ENCODE data around the gene TRIM28.
"Not testable (repeated sequence)": the region's sequence is repeated elsewhere in the genome, so short reads cannot be mapped to it uniquely, and the experiment has no call there.

The TRIM28 gene

DNA sequence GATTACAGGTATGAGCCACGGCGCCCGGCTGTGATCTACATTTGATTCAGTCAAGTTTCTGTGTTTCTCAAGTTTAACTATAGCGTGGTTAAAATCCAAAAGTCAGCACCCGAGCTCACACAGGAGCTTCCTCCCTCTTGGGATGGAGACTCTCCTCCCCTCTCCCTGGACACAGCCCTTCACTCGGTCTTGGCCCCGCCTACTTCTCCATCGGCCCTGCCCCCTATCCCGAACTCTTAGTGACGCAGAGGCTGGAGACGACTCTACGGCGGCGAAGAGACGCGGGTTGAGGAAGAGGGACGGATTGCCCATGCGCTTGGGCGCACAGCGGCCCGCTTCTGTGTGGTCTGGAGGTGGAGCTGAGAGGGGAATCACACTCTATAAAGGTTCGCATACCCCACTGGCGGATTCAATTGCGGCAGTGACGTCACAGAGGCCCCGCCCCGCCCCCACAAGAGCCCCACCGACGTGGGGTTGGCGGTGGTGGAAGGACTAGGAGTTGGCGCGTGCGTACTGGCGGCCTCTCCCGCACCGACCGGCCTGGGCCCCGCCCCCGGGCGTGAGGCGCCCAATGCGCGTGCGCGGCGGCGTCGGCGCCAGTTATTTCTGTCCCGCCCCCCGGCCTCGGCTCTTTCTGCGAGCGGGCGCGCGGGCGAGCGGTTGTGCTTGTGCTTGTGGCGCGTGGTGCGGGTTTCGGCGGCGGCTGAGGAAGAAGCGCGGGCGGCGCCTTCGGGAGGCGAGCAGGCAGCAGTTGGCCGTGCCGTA lies at the start of gene TRIM28:
TRIM28 (plus strand) TSS at position 239 of the 765 bp plus-strand sequence. CDS start 694 bp downstream, outside the sequence.
- no peak for DNase-seq

GRCh38 chr19:58497634-58498170 lies 46.2 kb upstream of the TRIM28 start:
- no peak for DNase-seq

DNA sequence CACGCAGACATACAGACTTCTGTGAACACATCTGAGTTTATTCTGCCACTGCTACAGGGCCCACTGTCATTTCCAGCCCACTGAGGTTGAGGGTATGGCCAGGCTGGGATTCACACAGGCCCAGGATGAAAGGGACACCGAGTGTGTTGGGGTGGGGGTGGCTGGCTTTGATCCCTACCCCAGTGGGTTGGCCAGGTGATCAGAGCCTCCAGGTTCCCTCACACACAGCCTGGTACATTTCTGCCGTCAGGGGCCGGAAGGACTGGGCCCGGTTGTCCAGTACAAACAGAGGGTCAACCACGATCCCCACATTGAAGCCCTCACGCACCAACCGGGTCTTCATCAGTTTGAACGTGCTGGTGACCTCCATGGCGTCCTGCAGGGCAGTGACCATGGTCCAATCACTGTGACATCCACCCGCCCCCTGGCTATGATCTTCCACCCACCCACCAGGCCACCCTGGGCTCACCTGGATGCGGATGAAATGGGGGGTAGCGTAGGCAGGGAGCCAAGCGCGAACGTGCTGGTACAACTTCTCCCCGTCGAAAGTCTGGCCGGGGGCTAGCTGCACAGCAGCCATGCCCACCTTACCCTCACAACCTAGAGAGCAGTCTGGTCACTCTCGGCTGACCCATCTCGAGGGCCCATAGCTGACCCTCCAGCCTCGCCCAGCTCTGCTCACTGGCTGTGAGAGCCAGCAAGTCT lies 45.4 kb upstream of the TRIM28 start:
- no peak for DNase-seq

DNA sequence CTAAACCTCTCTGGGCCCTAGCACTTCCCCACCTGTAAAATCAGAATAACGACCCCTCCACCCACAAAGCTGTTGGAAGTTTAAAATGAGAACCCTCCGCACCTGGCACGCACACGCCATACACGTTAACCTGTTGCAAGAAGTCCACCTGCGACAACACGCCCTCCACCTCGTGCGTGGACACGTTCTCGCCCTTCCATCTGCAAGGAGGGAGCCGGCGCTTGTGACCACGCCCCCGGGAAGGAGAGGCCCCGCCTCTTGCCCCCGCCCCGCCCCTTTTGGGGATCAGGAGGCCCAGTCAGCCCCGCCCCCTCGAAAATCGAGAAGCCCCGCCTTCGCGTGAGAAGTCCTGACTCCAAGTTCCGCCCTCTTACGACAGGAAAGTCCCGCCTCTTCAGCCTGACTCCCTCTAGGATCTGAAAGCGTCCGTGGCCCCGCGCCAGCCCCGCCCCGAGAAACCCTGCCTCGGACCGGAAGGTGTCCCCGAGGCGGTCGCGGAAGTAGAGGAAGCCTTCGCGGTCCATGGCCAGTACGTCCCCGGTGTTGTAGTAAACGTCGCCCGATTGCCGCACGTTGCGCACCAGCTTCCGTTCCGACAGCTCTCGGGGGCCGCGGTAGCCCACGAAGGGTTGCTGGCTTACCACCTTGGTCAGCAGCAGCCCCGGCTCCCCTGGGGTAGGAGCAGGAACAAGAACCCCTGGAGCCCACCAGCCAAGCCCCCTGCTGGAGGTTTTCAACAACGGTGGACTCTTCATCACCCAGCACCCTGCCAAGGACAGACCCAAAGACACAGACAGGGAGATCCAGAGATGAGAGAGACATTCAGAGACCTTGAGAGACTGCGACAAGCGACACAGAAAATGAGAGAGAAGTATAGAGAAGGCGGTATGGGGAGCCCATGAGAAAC lies 44.6 kb upstream of the TRIM28 start:
- DNase-seq: peak; percentile 98

DNA sequence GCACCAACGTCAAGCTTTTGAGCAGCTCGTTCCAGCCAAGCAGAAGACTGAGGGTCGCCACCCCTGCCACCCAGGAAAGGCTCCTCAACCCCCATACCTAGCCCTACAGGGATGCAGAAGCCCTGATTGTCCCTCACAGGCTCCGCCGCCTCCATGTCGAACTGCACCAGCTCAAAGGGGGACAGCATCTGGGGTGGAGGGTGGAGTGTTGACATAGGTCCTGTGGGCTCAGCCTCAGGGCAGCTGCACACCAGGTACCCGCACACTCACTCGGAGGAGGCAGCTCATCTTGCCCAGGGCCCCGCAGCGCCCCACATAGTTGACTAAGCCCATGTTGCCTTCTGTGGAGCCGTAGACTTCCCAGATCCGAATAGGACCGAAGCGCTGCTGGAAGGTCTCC lies 43.6 kb upstream of the TRIM28 start:
- no peak for DNase-seq

DNA sequence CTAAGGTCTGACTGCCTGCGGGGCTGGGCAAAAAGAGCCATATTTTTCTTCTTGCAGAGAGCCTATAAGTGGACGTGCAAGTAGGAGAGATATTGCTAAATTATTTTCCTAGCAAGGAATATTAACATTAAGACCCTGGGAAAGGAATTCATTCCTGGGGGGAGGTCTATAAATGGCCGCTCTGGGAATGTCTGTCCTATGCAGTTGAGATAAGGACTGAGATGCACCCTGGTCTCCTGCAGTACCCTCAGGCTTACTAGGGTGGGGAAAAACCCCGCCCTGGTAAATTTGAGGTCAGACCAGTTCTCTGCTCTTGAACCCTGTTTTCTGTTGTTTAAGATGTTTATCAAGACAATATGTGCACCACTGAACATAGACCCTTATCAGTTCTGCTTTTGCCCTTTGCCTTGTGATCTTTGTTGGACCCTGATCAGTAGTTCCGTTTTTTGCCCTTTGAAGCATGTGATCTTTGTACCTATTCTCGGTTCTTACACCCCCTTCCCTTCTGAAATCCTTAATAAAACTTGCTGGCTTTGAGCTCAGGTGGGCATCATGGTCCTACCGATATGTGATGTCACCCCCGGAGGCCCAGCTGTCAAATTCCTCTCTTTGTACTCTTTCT lies 36.2 kb upstream of the TRIM28 start:
- not testable (repeated sequence) for DNase-seq

DNA sequence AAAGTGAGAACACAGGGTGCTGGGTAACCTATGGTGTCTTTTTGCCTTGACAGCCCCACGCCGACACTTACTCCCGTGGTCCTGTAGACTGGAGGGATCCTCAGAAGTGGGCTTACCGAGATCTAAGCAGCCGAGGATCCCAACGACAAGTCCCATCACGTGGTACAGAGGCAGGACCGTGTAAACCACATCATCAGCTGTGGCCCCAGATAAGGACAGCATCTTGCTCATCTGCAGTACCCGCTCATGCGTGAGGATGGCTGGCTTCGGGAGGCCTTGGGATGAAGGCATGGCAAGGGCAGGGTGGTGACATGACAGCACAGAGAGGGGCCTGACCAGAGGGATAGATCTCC lies 34.2 kb upstream of the TRIM28 start:
- DNase-seq: no peak

DNA sequence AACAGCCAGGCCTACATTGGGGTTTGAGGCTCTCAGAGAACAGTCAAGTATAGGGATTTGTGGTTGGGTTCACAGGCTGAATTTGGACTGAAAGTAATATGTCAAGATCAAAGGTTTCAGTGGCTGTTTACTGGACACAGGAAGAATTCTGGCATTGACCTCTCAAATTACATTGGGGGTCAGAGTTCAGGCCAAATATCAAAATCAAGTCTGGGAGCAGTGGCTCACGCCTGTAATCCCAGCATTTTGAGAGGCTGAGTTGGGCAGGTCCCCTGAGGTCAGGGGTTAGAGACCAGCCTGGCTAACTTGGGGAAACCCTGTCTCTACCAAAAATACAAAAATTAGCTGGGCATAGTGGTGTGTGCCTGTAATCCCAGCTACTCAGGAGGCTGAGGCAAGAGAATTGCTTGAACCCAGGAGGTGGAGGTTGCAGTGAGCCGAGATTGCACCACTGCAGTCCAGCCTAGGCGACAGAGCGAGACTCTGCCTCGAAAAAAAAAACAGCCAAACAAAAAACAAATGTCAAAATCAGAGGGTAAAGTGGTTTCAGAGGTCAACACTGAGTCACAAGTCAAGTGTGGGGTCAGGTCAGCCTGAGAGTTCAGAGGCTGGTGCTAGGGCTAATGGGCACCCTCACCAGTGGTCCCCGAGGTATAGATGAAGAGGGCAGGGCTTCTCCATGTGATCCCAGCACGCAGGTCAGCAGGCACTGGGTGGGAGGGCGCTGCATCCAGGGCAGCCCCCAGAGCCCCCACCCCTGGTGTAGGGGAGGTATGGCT lies 33.6 kb upstream of the TRIM28 start:
- no peak for DNase-seq

- DNase-seq: no peak
Measured at GRCh38 chr19:58511353-58512208, 32.3 kb upstream of the TRIM28 start, which contains the start of gene SLC27A5. Gene SLC27A5 (minus strand): TSS chr19:58511992. CDS start chr19:58511955, 37 bp downstream.

DNA sequence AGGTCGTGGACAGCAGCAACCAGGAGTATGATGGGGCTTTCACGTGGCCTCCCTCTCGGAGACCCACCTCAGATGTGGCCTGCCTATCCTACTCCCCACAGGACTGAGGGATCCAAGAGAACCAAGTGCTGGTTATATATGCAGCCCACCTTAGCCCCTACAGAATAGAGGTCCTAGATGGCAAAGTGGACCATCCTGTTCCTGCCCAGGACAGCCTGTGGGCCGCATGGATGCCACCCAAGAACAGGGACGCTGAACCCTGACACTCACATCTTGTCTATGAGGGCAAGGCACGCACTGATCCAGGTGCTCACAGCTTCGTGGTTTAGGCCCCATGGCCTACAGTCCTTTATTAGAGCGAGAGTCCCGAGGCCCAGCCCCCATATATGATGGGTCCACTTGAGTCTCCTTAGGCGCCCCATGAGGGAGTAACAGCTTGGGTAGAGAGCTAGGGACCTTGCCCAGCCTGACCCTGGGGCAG lies 30.6 kb upstream of the TRIM28 start:
- no peak for DNase-seq

GRCh38 chr19:58513694-58514563 lies 29.9 kb upstream of the TRIM28 start:
- DNase-seq: peak; percentile 91

GRCh38 chr19:58514564-58515022 lies 29.3 kb upstream of the TRIM28 start:
- no peak for DNase-seq

DNA sequence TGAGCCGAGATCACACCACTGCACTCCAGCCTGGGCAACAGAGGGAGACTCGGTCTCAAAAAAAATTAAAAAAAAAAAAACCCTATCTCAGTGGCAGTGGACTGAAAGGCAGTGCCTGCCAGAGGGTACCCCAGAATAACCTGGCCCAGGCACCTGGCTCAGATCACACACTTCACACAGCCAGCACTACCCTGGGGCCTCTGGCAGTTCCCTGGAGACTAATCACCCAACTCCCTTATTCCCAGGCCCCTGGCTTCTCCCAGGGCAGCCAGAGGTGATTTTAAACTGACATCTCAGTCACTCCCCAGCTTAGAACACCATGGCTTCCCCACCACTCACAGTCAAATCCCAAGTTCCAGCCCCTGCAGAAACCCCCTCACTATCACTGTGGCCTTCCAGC lies 28.6 kb upstream of the TRIM28 start:
- no peak for DNase-seq

DNA sequence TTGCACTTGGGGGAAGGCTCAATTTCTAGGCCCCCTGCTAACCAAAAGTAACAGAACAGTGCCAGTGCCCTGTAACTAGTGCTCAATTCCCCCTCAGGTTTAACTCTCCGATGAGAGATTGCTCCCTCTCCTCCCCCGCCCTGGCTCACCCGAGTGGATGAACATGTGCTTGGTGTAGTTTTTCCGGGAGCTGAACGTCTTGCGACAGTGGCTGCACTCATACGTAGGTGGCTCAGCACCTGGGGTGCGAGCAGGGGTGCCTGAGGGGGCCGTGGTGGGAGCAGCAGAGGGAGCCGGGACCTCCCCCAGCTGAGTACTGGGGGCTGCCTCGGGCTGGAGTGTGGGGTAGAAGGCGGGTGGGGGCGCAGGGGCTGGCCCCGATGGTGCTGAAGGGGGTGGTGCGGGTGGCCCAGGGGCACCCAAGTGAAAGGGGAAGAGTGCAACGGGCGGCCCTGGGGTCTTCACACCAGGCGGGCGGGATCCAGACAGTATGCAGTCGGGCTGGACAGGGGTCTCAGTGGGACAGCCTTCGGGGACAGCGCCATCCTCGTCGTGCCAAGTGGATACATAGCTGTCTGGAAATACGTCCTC lies 27.5 kb upstream of the TRIM28 start:
- DNase-seq: no peak

- DNase-seq: no peak
Measured at GRCh38 chr19:58516964-58517833, 26.7 kb upstream of the TRIM28 start.

DNA sequence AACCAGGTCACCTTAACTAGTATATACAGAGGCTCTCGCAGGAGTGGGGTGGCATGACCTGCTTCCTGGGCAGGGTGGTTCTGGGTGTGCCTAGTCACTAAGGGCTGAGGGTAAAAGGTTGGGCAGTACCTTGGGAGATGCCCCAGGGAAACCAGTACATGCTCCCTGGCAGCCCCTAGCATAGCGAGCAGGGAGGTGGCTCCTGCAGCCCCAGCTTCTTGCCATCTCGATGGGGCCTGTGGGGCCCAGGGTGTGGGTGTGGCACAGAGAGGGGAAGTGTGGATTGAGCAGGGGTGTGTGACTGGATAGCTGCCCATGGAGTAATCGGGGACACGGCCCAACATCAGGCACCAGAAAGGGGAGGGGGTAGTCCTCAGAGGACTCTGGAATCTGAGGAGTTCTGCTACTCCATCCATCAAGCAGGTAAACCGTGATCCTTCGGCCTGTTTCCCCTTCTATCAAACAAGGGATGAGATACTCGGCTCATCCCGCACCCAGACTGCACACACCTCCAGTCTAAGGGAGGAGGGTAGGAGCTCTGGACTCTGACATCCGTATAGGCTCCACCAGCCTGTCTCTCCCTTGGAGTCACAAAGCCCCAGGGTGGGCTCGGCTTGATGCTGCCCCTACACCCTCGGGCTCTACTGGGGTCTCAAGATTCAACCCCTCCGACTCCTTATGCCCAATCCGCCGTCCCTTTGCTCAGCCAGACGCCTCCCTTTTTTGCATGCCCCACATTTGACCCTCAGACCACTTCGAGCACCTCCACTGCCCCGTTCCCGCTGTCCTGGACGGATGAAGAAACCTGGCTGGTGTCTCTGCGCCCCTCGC lies 25.4 kb upstream of the TRIM28 start:
- no peak for DNase-seq

- DNase-seq: peak; percentile 65
Measured at GRCh38 chr19:58519087-58519354, 24.8 kb upstream of the TRIM28 start.

All from NCI-H1694 (cell line).